A549 treated with CORT108297 at 1 μM for 4 hours (cell line): Measurements from ENCODE around the gene CASP10. TPM values are rescaled to one million over a fixed set of nuclear protein-coding genes. Genes with fewer than 3 reads are reported as not detected.

Experiments used
- total RNA-seq: library from RNA; stranded (reverse); fragments of 200-300 nt; extraction: Qiagen RNA extraction; gene quantifications from 5 replicates; pipeline ENCODE4 v1.2.3, GENCODE V29; 2022

Gene CASP10, protein sequence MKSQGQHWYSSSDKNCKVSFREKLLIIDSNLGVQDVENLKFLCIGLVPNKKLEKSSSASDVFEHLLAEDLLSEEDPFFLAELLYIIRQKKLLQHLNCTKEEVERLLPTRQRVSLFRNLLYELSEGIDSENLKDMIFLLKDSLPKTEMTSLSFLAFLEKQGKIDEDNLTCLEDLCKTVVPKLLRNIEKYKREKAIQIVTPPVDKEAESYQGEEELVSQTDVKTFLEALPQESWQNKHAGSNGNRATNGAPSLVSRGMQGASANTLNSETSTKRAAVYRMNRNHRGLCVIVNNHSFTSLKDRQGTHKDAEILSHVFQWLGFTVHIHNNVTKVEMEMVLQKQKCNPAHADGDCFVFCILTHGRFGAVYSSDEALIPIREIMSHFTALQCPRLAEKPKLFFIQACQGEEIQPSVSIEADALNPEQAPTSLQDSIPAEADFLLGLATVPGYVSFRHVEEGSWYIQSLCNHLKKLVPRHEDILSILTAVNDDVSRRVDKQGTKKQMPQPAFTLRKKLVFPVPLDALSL
- 2.1 to 2.6 TPM (median 2.5 TPM) in 5 replicates for total RNA-seq

GRCh38 chr2:201182650-201183364, at the start of gene CASP10:
Gene CASP10, plus strand, starts transcription at chr2:201183141. Its CDS starts 2,637 bp downstream, at chr2:201185778.

GRCh38 chr2:201260302-201260800, 77.4 kb downstream of the CASP10 start, which contains the start of gene CASP8:
Gene CASP8, plus strand, starts transcription at chr2:201260536. Its CDS starts 5,951 bp downstream, at chr2:201266487.

Other genes with a start within 250 kb of the CASP10 start
- 12.9 to 15.6 TPM (median 14.4 TPM) in 5 replicates for gene ORC2, start 219.5 kb upstream of the CASP10 start, total RNA-seq
- 2.8 to 5.5 TPM (median 3.4 TPM) in 5 replicates for gene HYCC2, start 111.5 kb upstream of the CASP10 start, total RNA-seq
- 129 to 172 TPM (median 134 TPM) in 5 replicates for gene NDUFB3, start 111.1 kb upstream of the CASP10 start, total RNA-seq
- 67.7 to 91.0 TPM (median 75.5 TPM) in 5 replicates for gene CFLAR, start 67.0 kb upstream of the CASP10 start, total RNA-seq
- gene CASP8, start 77.4 kb downstream of the CASP10 start, total RNA-seq, result 34.4 to 43.8 TPM (median 35.5 TPM) in 5 replicates
- gene FLACC1, start 174.2 kb downstream of the CASP10 start, total RNA-seq, result 0.09 to 0.31 TPM (median 0.18 TPM) in 4 of 5 replicates, not detected in the other